Ascending aorta (tissue), 2 donors: ENCODE measurements around the gene SMAD6. TPM values are rescaled to one million over a fixed set of nuclear protein-coding genes. Genes with fewer than 3 reads are reported as not detected.

Source experiments
- DNase-seq, 2 donors: peaks; one replicate each; pipeline ENCODE4 v3.0.0-alpha.2; 2019; ENCODE audit warnings: low spot score in 2 of 2
- H3K27ac ChIP-seq, 2 donors: fragments of 200-600 bp; sonication (generic); one replicate each; pipeline ENCODE4 v1.5.1; 2016 to 2017; ENCODE audit warnings: mild to moderate bottlenecking in 1 of 2
- H3K27me3 ChIP-seq: fragments of 200-600 bp; sonication (generic); one replicate; pipeline ENCODE4 v1.5.1; 2017
- H3K36me3 ChIP-seq, 2 donors: fragments of 200-600 bp; sonication (generic); one replicate each; pipeline ENCODE4 v1.5.1; 2016
- H3K4me1 ChIP-seq, 2 donors: fragments of 200-600 bp; sonication (generic); one replicate each; pipeline ENCODE4 v1.5.1; 2016 to 2017; ENCODE audit warnings: mild to moderate bottlenecking in 1 of 2
- H3K4me3 ChIP-seq, 2 donors: fragments of 200-600 bp; sonication (generic); one replicate each; pipeline ENCODE4 v1.5.1; 2016 to 2017; ENCODE audit warnings: mild to moderate bottlenecking in 1 of 2
- H3K9me3 ChIP-seq, 2 donors: fragments of 200-600 bp; sonication (generic); one replicate each; pipeline ENCODE4 v1.5.1; 2016
- CTCF ChIP-seq, 3 experiments: fragments of 200-600 bp in 2 of 3; fragments of 450-650 bp in 1 of 3; sonication (generic) in 2 of 3; IDR thresholded peaks; one replicate each; pipeline ENCODE4 v1.5.1; 2016 to 2019; ENCODE audit warnings: antibody characterized with exemption in 3 of 3, mild to moderate bottlenecking in 1 of 3, moderate library complexity in 1 of 3
- intact Hi-C: fragments of 100-400 bp; cut with DNase I; formaldehyde crosslinking; loops from one replicate; pipeline ENCODE4 v1.15.1; 2023
- total RNA-seq: library from RNA; depleted of rRNA; stranded (reverse); fragments of >200 nt; gene quantifications from one replicate; pipeline ENCODE4 v1.1.0, GENCODE V29; 2016

SMAD6 gene
- total RNA-seq, 1 donor from 2014 or later: 140 TPM

- intact Hi-C loops: no loop called here
- Histone ChIP-seq H3K9me3 (no peaks in the 10 kb centered on the region), H3K36me3 (peaks cover 6 to 9% of the 10 kb centered on the region in 2 donors), H3K27me3 (no peaks in the 10 kb centered on the region), H3K4me1 (peaks cover 14 to 52% of the 10 kb centered on the region in 2 donors), H3K27ac (peak overlapping the region in 1 of 2 donors; percentile 82), H3K4me3 (no peak overlapping the region)
- no peak for TF ChIP-seq CTCF (IDR thresholded peaks at IDR 0.05)
- no peak for DNase-seq
Observed at GRCh38 chr15:66777596-66778313, 75.7 kb downstream of the SMAD6 start.

GRCh38 chr15:66778314-66778665 lies 76.3 kb downstream of the SMAD6 start:
- no peak overlapping the region for H3K4me3 ChIP-seq
- DNase-seq: no peak
- H3K36me3 ChIP-seq: peaks cover 6 to 15% of the 10 kb centered on the region in 2 donors
- no peaks in the 10 kb centered on the region for H3K27me3 ChIP-seq
- peaks cover 11 to 47% of the 10 kb centered on the region in 2 donors for H3K4me1 ChIP-seq
- intact Hi-C loops: no loop called here
- H3K27ac ChIP-seq: peak overlapping the region in 1 of 2 donors; percentile 82
- TF ChIP-seq CTCF (IDR thresholded peaks at IDR 0.05): no peak
- no peaks in the 10 kb centered on the region for H3K9me3 ChIP-seq

- peaks cover 7 to 42% of the 10 kb centered on the region in 2 donors for H3K4me1 ChIP-seq
- peaks cover 6 to 19% of the 10 kb centered on the region in 2 donors for H3K36me3 ChIP-seq
- TF ChIP-seq CTCF (IDR thresholded peaks at IDR 0.05): no peak
- H3K27me3 ChIP-seq: no peaks in the 10 kb centered on the region
- no peak for DNase-seq
- H3K9me3 ChIP-seq: no peaks in the 10 kb centered on the region
- peak overlapping the region; percentile 61 to 82 for H3K27ac ChIP-seq
- H3K4me3 ChIP-seq: no peak overlapping the region
- intact Hi-C loops: no loop called here
Observed at GRCh38 chr15:66778716-66779115, 76.7 kb downstream of the SMAD6 start.

GRCh38 chr15:66779331-66780009 lies 77.4 kb downstream of the SMAD6 start:
- intact Hi-C loops: no loop called here
- Histone ChIP-seq H3K4me1 (peaks cover 4 to 37% of the 10 kb centered on the region in 2 donors), H3K36me3 (peaks cover 6 to 20% of the 10 kb centered on the region in 2 donors), H3K4me3 (no peak overlapping the region), H3K27ac (peak overlapping the region; percentile 61 to 82), H3K9me3 (no peaks in the 10 kb centered on the region), H3K27me3 (no peaks in the 10 kb centered on the region)
- no peak for TF ChIP-seq CTCF (IDR thresholded peaks at IDR 0.05)
- no peak for DNase-seq

- DNase-seq: peak in 1 of 2 donors; percentile 83
- H3K4me3 ChIP-seq: no peak overlapping the region
- no peaks in the 10 kb centered on the region for H3K27me3 ChIP-seq
- H3K9me3 ChIP-seq: no peaks in the 10 kb centered on the region
- peaks cover 6 to 20% of the 10 kb centered on the region in 2 donors for H3K36me3 ChIP-seq
- H3K27ac ChIP-seq: peak overlapping the region; percentile 61 to 82
- H3K4me1 ChIP-seq: peaks cover 0 to 28% of the 10 kb centered on the region in 2 donors
- TF ChIP-seq CTCF (IDR thresholded peaks at IDR 0.05): no peak
- intact Hi-C loops: no loop called here
Observed at GRCh38 chr15:66780172-66780972, 78.3 kb downstream of the SMAD6 start.
